Measurements from ENCODE around the gene AKAP13. TPM values are rescaled to one million over a fixed set of nuclear protein-coding genes. Genes with fewer than 3 reads are reported as not detected.

The AKAP13 gene
- total and polyA plus RNA-seq, 2 of the 13 experiments (the other 11 are each of a cell fraction or from before 2014, with no cell fraction given), result 6.7 to 27.1 TPM

DNA sequence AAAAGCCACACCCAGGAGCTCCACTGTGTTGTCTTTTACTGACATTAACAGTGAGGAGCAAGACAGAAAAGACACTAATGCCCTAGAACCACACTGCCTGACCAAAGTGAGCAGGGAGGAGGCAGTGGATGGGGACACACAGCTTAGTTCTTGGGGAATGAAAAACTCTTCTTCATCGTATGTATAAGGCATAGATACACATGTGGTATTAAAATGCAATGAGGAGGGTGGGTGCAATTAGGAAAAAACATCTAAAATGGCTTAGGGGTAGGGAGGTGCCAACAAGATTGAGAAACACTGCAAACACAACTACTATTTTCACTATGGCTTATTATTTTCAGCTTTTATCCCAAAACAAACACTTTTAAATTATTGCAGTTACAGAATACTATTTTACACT is 398.8 kb downstream of the AKAP13 start (continued):
- TF ChIP-seq KIAA2018 (CRISPR knock-in tag; IDR thresholded peaks at IDR 0.05; ENCODE audit: borderline replicate concordance) (no peak), ZNF18 (CRISPR knock-in tag; IDR thresholded peaks at IDR 0.05; ENCODE audit: insufficient replicate concordance) (no peak), MBNL3 (CRISPR knock-in tag; conservative IDR thresholded peaks at IDR 0.05) (no peak), ZNF296 (CRISPR knock-in tag; conservative IDR thresholded peaks at IDR 0.05) (no peak), ZNF136 (CRISPR knock-in tag; IDR thresholded peaks at IDR 0.05; ENCODE audit: low read depth) (no peak)
- TF ChIP-seq, protein P1, sequence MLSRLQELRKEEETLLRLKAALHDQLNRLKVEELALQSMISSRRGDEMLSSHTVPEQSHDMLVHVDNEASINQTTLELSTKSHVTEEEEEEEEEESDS (CRISPR knock-in tag; IDR thresholded peaks at IDR 0.05; ENCODE audit: borderline replicate concordance), result no peak
